Hepatocyte (in vitro differentiated cells): ENCODE measurements around the gene EPPIN. TPM values are rescaled to one million over a fixed set of nuclear protein-coding genes. Genes with fewer than 3 reads are reported as not detected.

Experiments
- DNase-seq: peaks from one replicate; pipeline ENCODE4 v3.0.0-alpha.2; 2016; ENCODE audit warnings: low spot score
- H2AFZ ChIP-seq: fragments of 200-600 bp; sonication (generic); 2 replicates; pipeline ENCODE4 v1.6.0; 2016; ENCODE audit warnings: antibody characterized with exemption, mild to moderate bottlenecking
- H3K27ac ChIP-seq: fragments of 200-600 bp; sonication (generic); 2 replicates; pipeline ENCODE4 v1.5.1; 2016; ENCODE audit warnings: mild to moderate bottlenecking
- H3K27me3 ChIP-seq: fragments of 200-600 bp; sonication (generic); 2 replicates; pipeline ENCODE4 v1.6.1; 2016
- H3K36me3 ChIP-seq: fragments of 200-600 bp; sonication (generic); replicated peaks from 2 replicates; pipeline ENCODE4 v1.5.1; 2016; ENCODE audit warnings: low read depth; ENCODE audit not compliant: insufficient read depth
- H3K4me1 ChIP-seq: fragments of 200-600 bp; sonication (generic); 2 replicates; pipeline ENCODE4 v1.5.1; 2016; ENCODE audit warnings: mild to moderate bottlenecking, moderate library complexity; ENCODE audit not compliant: insufficient read depth
- H3K4me2 ChIP-seq: fragments of 200-600 bp; sonication (generic); 2 replicates; pipeline ENCODE4 v1.6.0; 2016
- H3K4me3 ChIP-seq: fragments of 200-600 bp; sonication (generic); 2 replicates; pipeline ENCODE4 v1.5.1; 2016; ENCODE audit warnings: mild to moderate bottlenecking
- H3K79me2 ChIP-seq: fragments of 200-600 bp; sonication (generic); 2 replicates; pipeline ENCODE4 v1.6.0; 2017; ENCODE audit warnings: mild to moderate bottlenecking
- H3K9me2 ChIP-seq: fragments of 200-600 bp; sonication (generic); replicated peaks from 2 replicates; pipeline ENCODE4 v1.6.0; 2017; ENCODE audit warnings: mild to moderate bottlenecking; ENCODE audit not compliant: insufficient read depth
- H3K9me3 ChIP-seq: fragments of 200-600 bp; sonication (generic); 2 replicates; pipeline ENCODE4 v1.5.1; 2016; ENCODE audit warnings: low read depth, mild to moderate bottlenecking
- H4K20me1 ChIP-seq: fragments of 200-600 bp; sonication (generic); 2 replicates; pipeline ENCODE4 v1.6.0; 2016; ENCODE audit warnings: mild to moderate bottlenecking; ENCODE audit not compliant: insufficient read depth, poor library complexity, severe bottlenecking
- EZH2 ChIP-seq: fragments of 200-600 bp; sonication (generic); IDR thresholded peaks from 2 replicates; pipeline ENCODE4 v1.6.1; 2016; ENCODE audit warnings: antibody characterized with exemption, mild to moderate bottlenecking, borderline replicate concordance
- EZH2phosphoT487 ChIP-seq: fragments of 200-600 bp; sonication (generic); IDR thresholded peaks from one replicate; pipeline ENCODE4 v1.6.1; 2018; ENCODE audit warnings: antibody characterized with exemption, mild to moderate bottlenecking, low read depth, moderate library complexity; ENCODE audit not compliant: unreplicated experiment, severe bottlenecking
- WGBS: methylation state at CpG from one replicate; pipeline ENCODE4 v1.1.6; 2016; ENCODE audit warnings: low lambda C conversion rate; ENCODE audit errors: missing lambda C conversion rate; 5-methylcytosine and 5-hydroxymethylcytosine counted together
- polyA plus RNA-seq: library from polyadenylated mRNA; unstranded; fragments of >200 nt; fragmentation: Nextera tagmentation; extraction: Ambion mirVana; gene quantifications from 2 replicates; pipeline ENCODE4 v1.2.1, GENCODE V29; 2016
- total RNA-seq: library from RNA; depleted of rRNA; stranded (reverse); fragments of >200 nt; gene quantifications from 2 replicates; pipeline ENCODE4 v1.2.3, GENCODE V29; 2014
- TF ChIP-seq, protein P1 (sequence below): fragments of 200-600 bp; sonication (generic); IDR thresholded peaks from 2 replicates; pipeline ENCODE4 v1.5.1; 2016; ENCODE audit warnings: antibody characterized with exemption, mild to moderate bottlenecking; ENCODE audit not compliant: poor library complexity

EPPIN gene
- total and polyA plus RNA-seq, 2 experiments from 2014 or later = not detected

- Histone ChIP-seq H3K9me3 (no peaks in the 10 kb centered on the region), H3K4me1 (no peaks in the 10 kb centered on the region), H3K4me3 (no peak overlapping the region), H4K20me1 (no peaks in the 10 kb centered on the region), H3K27ac (no peak overlapping the region), H3K36me3 (no peaks in the 10 kb centered on the region), H3K4me2 (no peak overlapping the region), H2AFZ (no peak overlapping the region), H3K27me3 (no peaks in the 10 kb centered on the region), H3K79me2 (no peaks in the 10 kb centered on the region), H3K9me2 (no peaks in the 10 kb centered on the region)
- DNase-seq = no peak
- TF ChIP-seq EZH2phosphoT487 (no peak), EZH2 (no peak)
- TF ChIP-seq, protein P1, sequence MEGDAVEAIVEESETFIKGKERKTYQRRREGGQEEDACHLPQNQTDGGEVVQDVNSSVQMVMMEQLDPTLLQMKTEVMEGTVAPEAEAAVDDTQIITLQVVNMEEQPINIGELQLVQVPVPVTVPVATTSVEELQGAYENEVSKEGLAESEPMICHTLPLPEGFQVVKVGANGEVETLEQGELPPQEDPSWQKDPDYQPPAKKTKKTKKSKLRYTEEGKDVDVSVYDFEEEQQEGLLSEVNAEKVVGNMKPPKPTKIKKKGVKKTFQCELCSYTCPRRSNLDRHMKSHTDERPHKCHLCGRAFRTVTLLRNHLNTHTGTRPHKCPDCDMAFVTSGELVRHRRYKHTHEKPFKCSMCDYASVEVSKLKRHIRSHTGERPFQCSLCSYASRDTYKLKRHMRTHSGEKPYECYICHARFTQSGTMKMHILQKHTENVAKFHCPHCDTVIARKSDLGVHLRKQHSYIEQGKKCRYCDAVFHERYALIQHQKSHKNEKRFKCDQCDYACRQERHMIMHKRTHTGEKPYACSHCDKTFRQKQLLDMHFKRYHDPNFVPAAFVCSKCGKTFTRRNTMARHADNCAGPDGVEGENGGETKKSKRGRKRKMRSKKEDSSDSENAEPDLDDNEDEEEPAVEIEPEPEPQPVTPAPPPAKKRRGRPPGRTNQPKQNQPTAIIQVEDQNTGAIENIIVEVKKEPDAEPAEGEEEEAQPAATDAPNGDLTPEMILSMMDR = no peak
- 69% methylated on average over 1 of the region's 1 CpG for WGBS
Observed at GRCh38 chr20:45502561-45502960, 44.6 kb downstream of the EPPIN start.

DNA sequence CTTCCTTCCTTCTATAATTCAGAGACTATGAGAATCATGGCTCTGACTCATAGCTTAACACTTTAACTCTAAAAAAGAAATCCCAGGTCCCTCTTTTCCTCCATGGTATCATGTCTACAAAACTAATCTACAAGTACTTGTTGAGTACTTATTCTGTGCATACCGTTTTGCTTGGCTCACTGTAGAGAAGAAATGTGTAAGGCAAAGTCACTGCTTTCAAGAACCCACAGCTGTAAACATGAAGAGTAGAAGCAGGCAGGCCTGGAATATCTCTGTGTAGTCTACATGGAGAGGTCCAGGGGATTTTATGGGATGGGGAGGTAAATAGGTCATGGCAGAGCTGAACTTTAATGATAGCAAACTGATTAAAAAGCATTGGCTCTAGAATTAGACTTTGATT lies 45.6 kb downstream of the EPPIN start:
- Histone ChIP-seq H2AFZ (no peak overlapping the region), H3K4me3 (no peak overlapping the region), H3K27ac (no peak overlapping the region), H3K9me2 (no peaks in the 10 kb centered on the region), H4K20me1 (no peaks in the 10 kb centered on the region), H3K27me3 (no peaks in the 10 kb centered on the region), H3K4me2 (no peak overlapping the region), H3K4me1 (no peaks in the 10 kb centered on the region), H3K79me2 (no peaks in the 10 kb centered on the region), H3K36me3 (no peaks in the 10 kb centered on the region), H3K9me3 (no peaks in the 10 kb centered on the region)
- DNase-seq = no peak
- TF ChIP-seq, protein P1 = no peak
- no peak for TF ChIP-seq EZH2
- no peak for TF ChIP-seq EZH2phosphoT487
- 57% methylated on average over 1 of the region's 1 CpG for WGBS

- Histone ChIP-seq H3K36me3 (no peaks in the 10 kb centered on the region), H3K27ac (no peak overlapping the region), H4K20me1 (no peaks in the 10 kb centered on the region), H3K4me3 (no peak overlapping the region), H2AFZ (no peak overlapping the region), H3K9me2 (no peaks in the 10 kb centered on the region), H3K4me1 (no peaks in the 10 kb centered on the region), H3K79me2 (no peaks in the 10 kb centered on the region), H3K27me3 (peaks cover 4% of the 10 kb centered on the region), H3K4me2 (no peak overlapping the region), H3K9me3 (no peaks in the 10 kb centered on the region)
- TF ChIP-seq EZH2phosphoT487 (no peak), EZH2 (no peak)
- TF ChIP-seq, protein P1 = no peak
- 85% methylated on average over 6 of the region's 6 CpGs for WGBS
- no peak for DNase-seq
Observed at GRCh38 chr20:45500022-45500421, 47.2 kb downstream of the EPPIN start.
